Mucosa of descending colon (tissue), 3 donors: ENCODE measurements around the gene RDX. TPM values are rescaled to one million over a fixed set of nuclear protein-coding genes. Genes with fewer than 3 reads are reported as not detected.

ENCODE experiments used
- ATAC-seq: fragments of 200-7000 bp; cut with Tn5 transposase; one replicate; pipeline ENCODE4 v1.9.1; 2020; ENCODE audit warnings: mild to moderate bottlenecking, moderate library complexity
- DNase-seq, 3 donors: peaks; one replicate each; pipeline ENCODE4 v3.0.0-alpha.2; 2020
- H3K36me3 ChIP-seq: fragments of 200-600 bp; one replicate; pipeline ENCODE4 v1.8.0; 2021; ENCODE audit warnings: low read depth, mild to moderate bottlenecking
- H3K4me1 ChIP-seq: fragments of 200-600 bp; one replicate; pipeline ENCODE4 v1.8.0; 2021; ENCODE audit warnings: low read depth, mild to moderate bottlenecking
- H3K4me3 ChIP-seq: fragments of 200-600 bp; one replicate; pipeline ENCODE4 v1.8.0; 2021; ENCODE audit warnings: mild to moderate bottlenecking
- H3K9me3 ChIP-seq: fragments of 200-600 bp; one replicate; pipeline ENCODE4 v1.8.0; 2021; ENCODE audit warnings: mild to moderate bottlenecking
- intact Hi-C, 2 donors: fragments of 100-400 bp; cut with DNase I in 1 of 2; cut with micrococcal nuclease in 1 of 2; formaldehyde crosslinking; loops; one replicate each; pipeline versions ENCODE4 v1.11.0 to v1.11.1; 2022; cut with DNase I, micrococcal nuclease
- total RNA-seq, 3 donors: library from RNA; stranded (reverse); fragmentation: NEBNext Ultra II Directional in 2 of 3; extraction: Animal tissue kit (Norgen Biotek cat#: 25700) in 2 of 3; gene quantifications; one replicate each; pipeline versions ENCODE4 v1.2.1 to v1.2.4, GENCODE V29; 2021 to 2023
- TF ChIP-seq, protein P1 (sequence below): fragments of 200-600 bp; IDR thresholded peaks from one replicate; pipeline ENCODE4 v1.8.0; 2022; ENCODE audit warnings: antibody characterized with exemption, mild to moderate bottlenecking
- donor health status: DM: no; HTN: no; CAD: no; lungs with moderate emphysema.
- donor health status: DM: no; HTN: no; CAD: no.
- donor health status: DM: no; HTN: yes; CAD: no.

Gene RDX
- total RNA-seq, 3 donors from 2014 or later = 26.7 to 83.7 (median 26.8) TPM

DNA sequence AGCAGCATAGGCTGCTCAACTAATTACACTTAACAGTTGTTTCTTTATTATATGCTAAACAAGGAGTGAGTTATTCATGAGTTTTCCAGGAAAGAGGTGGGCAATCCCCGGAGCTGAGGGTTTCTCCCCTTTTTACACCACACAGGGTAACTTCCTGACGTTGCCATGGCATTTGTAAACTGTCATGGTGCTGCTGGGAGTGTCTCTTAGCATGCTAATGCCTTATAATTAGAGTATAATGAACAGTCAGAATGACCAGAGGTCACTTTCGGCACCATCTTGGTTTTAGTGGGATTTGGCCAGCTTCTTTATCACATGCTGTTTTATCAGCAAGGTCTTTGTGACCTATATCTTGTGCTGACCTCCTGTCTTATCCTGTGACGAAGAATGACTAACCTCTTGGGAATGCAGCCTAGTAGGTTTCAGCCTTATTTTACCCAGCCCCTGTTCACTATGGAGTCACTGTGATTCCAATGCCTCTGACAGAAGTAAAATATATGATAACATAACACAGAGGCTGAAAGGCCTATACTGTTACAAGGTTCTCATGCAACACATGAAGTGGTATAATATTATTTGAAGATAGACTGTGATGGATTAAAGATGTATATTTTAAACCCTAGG, 41.3 kb upstream of the RDX start:
- Histone ChIP-seq H3K9me3 (no peaks in the 10 kb centered on the region), H3K4me3 (no peak overlapping the region), H3K4me1 (no peaks in the 10 kb centered on the region), H3K36me3 (no peaks in the 10 kb centered on the region)
- intact Hi-C loops = no loop called here
- DNase-seq (no peak), ATAC-seq (no peak)
- TF ChIP-seq, protein P1, sequence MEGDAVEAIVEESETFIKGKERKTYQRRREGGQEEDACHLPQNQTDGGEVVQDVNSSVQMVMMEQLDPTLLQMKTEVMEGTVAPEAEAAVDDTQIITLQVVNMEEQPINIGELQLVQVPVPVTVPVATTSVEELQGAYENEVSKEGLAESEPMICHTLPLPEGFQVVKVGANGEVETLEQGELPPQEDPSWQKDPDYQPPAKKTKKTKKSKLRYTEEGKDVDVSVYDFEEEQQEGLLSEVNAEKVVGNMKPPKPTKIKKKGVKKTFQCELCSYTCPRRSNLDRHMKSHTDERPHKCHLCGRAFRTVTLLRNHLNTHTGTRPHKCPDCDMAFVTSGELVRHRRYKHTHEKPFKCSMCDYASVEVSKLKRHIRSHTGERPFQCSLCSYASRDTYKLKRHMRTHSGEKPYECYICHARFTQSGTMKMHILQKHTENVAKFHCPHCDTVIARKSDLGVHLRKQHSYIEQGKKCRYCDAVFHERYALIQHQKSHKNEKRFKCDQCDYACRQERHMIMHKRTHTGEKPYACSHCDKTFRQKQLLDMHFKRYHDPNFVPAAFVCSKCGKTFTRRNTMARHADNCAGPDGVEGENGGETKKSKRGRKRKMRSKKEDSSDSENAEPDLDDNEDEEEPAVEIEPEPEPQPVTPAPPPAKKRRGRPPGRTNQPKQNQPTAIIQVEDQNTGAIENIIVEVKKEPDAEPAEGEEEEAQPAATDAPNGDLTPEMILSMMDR = no peak

DNA sequence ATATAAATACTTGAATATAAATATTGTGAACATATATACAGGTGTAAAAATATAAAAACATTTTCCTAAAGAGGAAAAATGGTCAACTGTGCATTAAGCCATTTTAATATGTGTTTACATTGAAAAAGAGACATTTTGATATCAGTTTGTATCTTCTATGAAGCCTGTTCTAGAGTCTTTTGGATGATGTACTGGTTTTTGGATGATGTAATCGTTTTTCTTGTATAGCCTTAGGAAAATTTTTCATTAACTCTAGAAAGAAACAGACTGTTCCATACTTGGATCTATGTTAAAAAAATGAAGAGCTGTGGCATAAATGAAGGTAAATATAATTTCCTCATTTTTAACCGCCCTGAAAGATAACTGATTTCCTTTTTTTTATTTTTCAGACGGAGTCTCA, 39.6 kb upstream of the RDX start:
- Histone ChIP-seq H3K9me3 (no peaks in the 10 kb centered on the region), H3K36me3 (no peaks in the 10 kb centered on the region), H3K4me3 (no peak overlapping the region), H3K4me1 (no peaks in the 10 kb centered on the region)
- intact Hi-C loops = no loop called here
- DNase-seq (no peak), ATAC-seq (no peak)
- TF ChIP-seq, protein P1 = no peak

DNA sequence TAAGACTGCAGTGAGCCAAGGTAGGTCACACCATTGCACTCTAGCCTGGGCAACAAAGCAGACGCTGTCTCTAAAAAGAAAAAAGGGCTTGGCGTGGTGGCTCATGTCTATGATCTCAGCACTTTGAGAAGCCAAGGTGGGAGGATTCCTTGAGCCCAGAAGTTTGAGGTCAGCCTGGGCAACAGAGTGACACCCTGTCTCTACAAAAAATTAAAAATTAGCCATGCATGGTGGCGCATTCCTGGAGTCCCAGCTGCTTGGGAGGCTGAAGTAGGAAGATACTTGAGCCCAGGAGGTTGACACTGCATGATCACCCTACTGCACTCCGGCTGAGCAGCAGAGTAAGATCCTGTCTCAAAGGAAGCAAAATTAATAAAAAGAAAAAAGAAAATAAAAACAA, 38.9 kb upstream of the RDX start:
- H3K4me3 ChIP-seq = no peak overlapping the region
- ATAC-seq (no peak), DNase-seq (no peak)
- no peaks in the 10 kb centered on the region for H3K4me1 ChIP-seq
- H3K9me3 ChIP-seq = no peaks in the 10 kb centered on the region
- TF ChIP-seq, protein P1 = no peak
- no peaks in the 10 kb centered on the region for H3K36me3 ChIP-seq
- intact Hi-C loops = no loop called here

DNA sequence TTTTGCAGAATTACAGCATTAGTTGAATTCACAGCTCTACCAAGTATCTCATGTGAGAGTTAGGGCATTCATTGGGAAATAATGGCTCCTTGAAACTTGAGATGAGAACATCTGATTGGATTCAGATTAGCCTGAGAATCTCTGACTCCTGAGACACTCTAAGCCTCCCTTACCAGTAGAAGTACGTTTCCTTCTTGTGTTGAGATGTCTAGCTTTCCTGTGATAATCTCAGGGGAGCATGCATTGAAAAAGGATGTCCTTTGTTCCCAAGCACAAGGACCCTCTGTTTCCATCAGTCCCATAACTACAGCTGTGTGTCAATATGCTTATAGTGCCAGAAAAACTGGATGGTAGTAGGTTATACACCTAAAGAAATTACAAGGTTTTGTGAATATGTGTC, 35.2 kb upstream of the RDX start:
- Histone ChIP-seq H3K9me3 (no peaks in the 10 kb centered on the region), H3K4me1 (no peaks in the 10 kb centered on the region), H3K4me3 (no peak overlapping the region), H3K36me3 (no peaks in the 10 kb centered on the region)
- TF ChIP-seq, protein P1 = no peak
- ATAC-seq (no peak), DNase-seq (no peak)
- intact Hi-C loops = no loop called here

DNA sequence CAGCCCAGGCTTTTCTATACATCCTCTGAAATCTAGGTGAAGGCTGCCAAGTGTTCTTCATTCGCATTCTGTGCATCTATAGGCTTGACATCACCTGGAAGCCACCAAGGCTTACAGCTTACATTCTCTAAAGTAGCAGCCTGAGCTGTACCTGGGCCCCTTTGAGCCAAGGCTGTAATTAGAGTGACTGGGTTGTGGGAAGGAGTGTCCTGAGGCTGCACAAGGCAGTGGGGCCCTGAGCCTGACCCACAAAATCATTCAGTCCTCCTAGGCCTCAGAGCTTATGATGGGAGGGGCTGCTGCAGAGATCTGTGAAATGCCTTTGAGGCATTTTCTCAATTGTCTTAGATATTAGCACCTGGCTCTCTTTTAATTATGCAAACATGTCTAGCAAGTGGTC, 33.0 kb upstream of the RDX start:
- TF ChIP-seq, protein P1 = no peak

DNA sequence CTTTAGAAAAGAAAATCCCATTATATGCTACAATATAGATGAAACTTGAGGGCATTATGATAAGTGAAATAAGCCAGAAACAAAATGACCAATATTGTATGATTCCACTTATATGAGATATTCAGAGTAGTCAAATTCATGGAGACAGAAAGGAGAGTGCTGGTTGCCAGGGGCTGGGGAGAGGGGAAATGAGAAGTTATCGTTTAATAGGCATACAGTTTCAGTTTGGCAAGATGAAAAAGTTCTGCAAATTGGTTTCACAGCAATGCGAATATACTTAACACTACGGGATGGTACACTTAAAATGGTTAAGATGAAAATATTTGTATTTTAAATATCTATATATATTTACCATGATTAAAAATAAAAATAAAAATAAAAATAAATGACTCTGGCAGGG, 31.1 kb upstream of the RDX start:
- Histone ChIP-seq H3K36me3 (no peaks in the 10 kb centered on the region), H3K9me3 (no peaks in the 10 kb centered on the region), H3K4me1 (no peaks in the 10 kb centered on the region), H3K4me3 (no peak overlapping the region)
- DNase-seq (no peak), ATAC-seq (no peak)
- TF ChIP-seq, protein P1 = no peak
- intact Hi-C loops = no loop called here

More for the DNA sequence above, 33.0 kb upstream of the RDX start:
- Histone ChIP-seq H3K4me1 (no peaks in the 10 kb centered on the region), H3K36me3 (no peaks in the 10 kb centered on the region), H3K4me3 (no peak overlapping the region), H3K9me3 (no peaks in the 10 kb centered on the region)
- DNase-seq (no peak), ATAC-seq (no peak)
- intact Hi-C loops = no loop called here
